HG02678 (cell line): ENCODE data around the gene MS4A8.

Experiments used
- ATAC-seq: cut with Tn5 transposase; IDR thresholded peaks from one replicate; pipeline ENCODE4 v1.9.1; 2021; ENCODE audit warnings: mild to moderate bottlenecking, moderate library complexity; ENCODE audit not compliant: unreplicated experiment

MS4A8 gene

GRCh38 chr11:60762851-60763691 lies 63.7 kb downstream of the MS4A8 start:
- peak; percentile 68 for ATAC-seq

- ATAC-seq: peak; percentile 24
These were observed 64.4 kb downstream of the MS4A8 start for GRCh38 chr11:60763692-60764369.

- peak; percentile 37 for ATAC-seq
These were observed 65.5 kb downstream of the MS4A8 start for GRCh38 chr11:60764879-60765278.

DNA sequence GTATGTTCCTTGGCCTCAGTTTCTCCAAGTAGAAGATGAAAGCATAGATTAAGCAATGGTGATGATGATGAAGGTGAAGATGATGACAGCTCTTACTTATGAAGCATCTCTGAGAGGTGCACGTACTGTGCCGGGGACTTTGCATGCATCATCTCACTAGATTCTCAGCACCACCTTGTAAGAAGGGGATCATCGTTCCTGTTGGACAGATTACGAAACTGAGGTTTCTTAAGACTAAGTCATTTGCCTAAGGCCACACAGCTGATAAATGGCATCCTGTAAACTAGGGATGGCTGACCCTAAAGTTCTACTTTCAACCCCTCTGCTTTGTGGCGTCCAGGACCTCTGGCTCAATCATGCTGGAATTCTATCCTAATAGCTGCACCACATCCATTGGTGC lies 65.9 kb downstream of the MS4A8 start:
- ATAC-seq: no peak
